SK-N-SH treated with all-trans-retinoic acid at 6 μM for 48 hours (cell line): ENCODE results near the gene FGF6.

ENCODE experiments used
- ATAC-seq: fragments of 200-7000 bp; cut with Tn5 transposase; 3 replicates; pipeline ENCODE4 v1.9.1; 2020; ENCODE audit warnings: mild to moderate bottlenecking, moderate library complexity
- BACH2 ChIP-seq: fragments of 250-450 bp; sonication (Bioruptor Pico); IDR thresholded peaks from 2 replicates; pipeline ENCODE4 v1.9.0; 2021; ENCODE audit warnings: mild to moderate bottlenecking, borderline replicate concordance
- CREB5 ChIP-seq: fragments of 250-450 bp; sonication (Bioruptor Pico); IDR thresholded peaks from 2 replicates; pipeline ENCODE4 v1.5.1; 2020; ENCODE audit warnings: low read depth, mild to moderate bottlenecking, moderate library complexity
- CSDC2 ChIP-seq: fragments of 250-450 bp; sonication (Bioruptor Pico); IDR thresholded peaks from 2 replicates; pipeline ENCODE4 v1.5.0; 2020; ENCODE audit warnings: mild to moderate bottlenecking, moderate library complexity
- CSRNP3 ChIP-seq: fragments of 250-450 bp; sonication (Bioruptor Pico); IDR thresholded peaks from 2 replicates; pipeline ENCODE4 v1.5.1; 2021; ENCODE audit warnings: mild to moderate bottlenecking, moderate library complexity
- ESRRG ChIP-seq: fragments of 250-450 bp; sonication (Bioruptor Pico); IDR thresholded peaks from 2 replicates; pipeline ENCODE4 v1.6.1; 2021; ENCODE audit warnings: mild to moderate bottlenecking
- GLIS3 ChIP-seq: fragments of 250-450 bp; sonication (Bioruptor Pico); IDR thresholded peaks from 2 replicates; pipeline ENCODE4 v1.5.0; 2020; ENCODE audit warnings: mild to moderate bottlenecking, moderate library complexity
- ISL1 ChIP-seq: fragments of 250-450 bp; sonication (Bioruptor Pico); IDR thresholded peaks from 2 replicates; pipeline ENCODE4 v2.1.2; 2022; ENCODE audit warnings: mild to moderate bottlenecking, moderate library complexity
- OSR1 ChIP-seq: fragments of 250-450 bp; sonication (Bioruptor Pico); IDR thresholded peaks from 2 replicates; pipeline ENCODE4 v1.8.0; 2022; ENCODE audit warnings: moderate library complexity, mild to moderate bottlenecking, inconsistent platforms
- PATZ1 ChIP-seq: fragments of 250-450 bp; sonication (Bioruptor Pico); IDR thresholded peaks from 2 replicates; pipeline ENCODE4 v1.8.0; 2020; ENCODE audit warnings: mild to moderate bottlenecking, moderate library complexity, borderline replicate concordance
- POU6F1 ChIP-seq: fragments of 250-450 bp; sonication (Bioruptor Pico); IDR thresholded peaks from 2 replicates; pipeline ENCODE4 v1.8.0; 2021; ENCODE audit warnings: low read depth, mild to moderate bottlenecking, moderate library complexity, borderline replicate concordance
- PPARA ChIP-seq: fragments of 250-450 bp; sonication (Bioruptor Pico); IDR thresholded peaks from 2 replicates; pipeline ENCODE4 v1.5.0; 2020; ENCODE audit warnings: mild to moderate bottlenecking, borderline replicate concordance
- RARB ChIP-seq: fragments of 250-450 bp; sonication (Bioruptor Pico); IDR thresholded peaks from 2 replicates; pipeline ENCODE4 v1.8.0; 2021; ENCODE audit warnings: mild to moderate bottlenecking, moderate library complexity
- SNAI2 ChIP-seq: fragments of 250-450 bp; sonication (Bioruptor Pico); IDR thresholded peaks from 2 replicates; pipeline ENCODE4 v1.5.0; 2020; ENCODE audit warnings: mild to moderate bottlenecking, moderate library complexity
- TCF4 ChIP-seq: fragments of 250-450 bp; sonication (Bioruptor Pico); IDR thresholded peaks from 2 replicates; pipeline ENCODE4 v1.8.0; 2021; ENCODE audit warnings: mild to moderate bottlenecking, moderate library complexity, borderline replicate concordance
- TSHZ2 ChIP-seq: fragments of 250-450 bp; sonication (Bioruptor Pico); IDR thresholded peaks from 2 replicates; pipeline ENCODE4 v1.5.0; 2020; ENCODE audit warnings: mild to moderate bottlenecking, moderate library complexity
- ZC3H10 ChIP-seq: fragments of 250-450 bp; sonication (Bioruptor Pico); IDR thresholded peaks from 2 replicates; pipeline ENCODE4 v1.5.1; 2021; ENCODE audit warnings: mild to moderate bottlenecking, moderate library complexity
- ZFP3 ChIP-seq: fragments of 250-450 bp; sonication (Bioruptor Pico); IDR thresholded peaks from 2 replicates; pipeline ENCODE4 v1.5.0; 2020; ENCODE audit warnings: mild to moderate bottlenecking, moderate library complexity
- ZFP30 ChIP-seq: fragments of 450-650 bp; formaldehyde crosslinking; IDR thresholded peaks from 2 replicates; pipeline ENCODE4 v1.5.0; 2022; ENCODE audit warnings: mild to moderate bottlenecking, moderate library complexity
- ZNF565 ChIP-seq: fragments of 450-650 bp; formaldehyde crosslinking; conservative IDR thresholded peaks from 2 replicates; pipeline ENCODE4 v1.5.0; 2020; ENCODE audit warnings: low read depth, mild to moderate bottlenecking, moderate library complexity
- ZNF70 ChIP-seq: fragments of 450-650 bp; formaldehyde crosslinking; IDR thresholded peaks from 2 replicates; pipeline ENCODE4 v1.5.0; 2020; ENCODE audit warnings: mild to moderate bottlenecking, moderate library complexity
- ZNF8 ChIP-seq: fragments of 450-650 bp; formaldehyde crosslinking; IDR thresholded peaks from 2 replicates; pipeline ENCODE4 v1.5.0; 2020; ENCODE audit warnings: mild to moderate bottlenecking, moderate library complexity

FGF6 gene

GRCh38 chr12:4393211-4393610, 52.4 kb downstream of the FGF6 start:
- no peak for ATAC-seq
- TF ChIP-seq TCF4 (CRISPR knock-in tag) = no peak
- no peak for TF ChIP-seq ZC3H10
- TF ChIP-seq ISL1 = no peak
- TF ChIP-seq ESRRG (CRISPR knock-in tag) = no peak
- no peak for TF ChIP-seq ZNF8 (CRISPR knock-in tag)
- TF ChIP-seq CREB5 (CRISPR knock-in tag) = no peak

GRCh38 chr12:4392223-4392742, 53.3 kb downstream of the FGF6 start:
- no peak for TF ChIP-seq ZFP30 (CRISPR knock-in tag)
- no peak for TF ChIP-seq POU6F1 (CRISPR knock-in tag)
- no peak for TF ChIP-seq SNAI2 (CRISPR knock-in tag)
- TF ChIP-seq CSRNP3 (CRISPR knock-in tag) = no peak
- TF ChIP-seq TSHZ2 (CRISPR knock-in tag) = no peak
- no peak for TF ChIP-seq PPARA (CRISPR knock-in tag)
- TF ChIP-seq OSR1 (CRISPR knock-in tag) = no peak
- no peak for TF ChIP-seq TCF4 (CRISPR knock-in tag)
- no peak for TF ChIP-seq ZFP3 (CRISPR knock-in tag)
- no peak for TF ChIP-seq BACH2 (CRISPR knock-in tag)
- ATAC-seq = no peak

- no peak for ATAC-seq
- TF ChIP-seq TSHZ2 (CRISPR knock-in tag) (no peak), POU6F1 (CRISPR knock-in tag) (no peak), ZFP3 (CRISPR knock-in tag) (no peak), TCF4 (CRISPR knock-in tag) (no peak), ESRRG (CRISPR knock-in tag) (no peak), ZC3H10 (no peak), ZNF565 (CRISPR knock-in tag) (no peak), PATZ1 (CRISPR knock-in tag) (no peak), PPARA (CRISPR knock-in tag) (no peak), ZNF70 (CRISPR knock-in tag) (no peak), RARB (CRISPR knock-in tag) (no peak), CSDC2 (no peak), GLIS3 (CRISPR knock-in tag) (no peak), OSR1 (CRISPR knock-in tag) (no peak)
- TF ChIP-seq, all 23 proteins: peak for 0
Measured at GRCh38 chr12:4388662-4389061, 57.0 kb downstream of the FGF6 start.
